GM19351 (cell line): Measurements from ENCODE around the gene PRKCH.

Source experiments
- ATAC-seq: cut with Tn5 transposase; IDR thresholded peaks from one replicate; pipeline ENCODE4 v1.9.1; 2021; ENCODE audit warnings: mild to moderate bottlenecking, moderate library complexity; ENCODE audit not compliant: unreplicated experiment

PRKCH gene

GRCh38 chr14:61418746-61419145 is 97.4 kb downstream of the PRKCH start:
- ATAC-seq: no peak

DNA sequence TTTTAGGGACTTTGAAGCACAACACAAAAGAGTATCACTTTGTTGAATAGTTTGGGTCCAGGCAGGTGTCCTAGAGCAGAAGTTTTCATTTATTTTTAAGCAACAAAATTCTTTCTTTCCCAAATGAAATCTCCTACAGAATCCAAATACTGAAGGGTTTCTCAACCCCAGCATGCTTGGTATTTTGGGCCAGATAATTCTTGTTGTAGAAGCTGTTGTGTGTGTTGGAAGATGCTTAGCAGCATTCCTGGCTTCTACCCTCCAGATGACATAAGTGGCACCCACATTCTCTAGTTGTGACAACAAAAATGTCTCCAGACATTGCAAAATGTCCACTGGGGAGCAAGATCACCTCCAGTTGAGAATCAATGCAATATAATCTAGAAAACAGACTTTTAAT is 97.8 kb downstream of the PRKCH start:
- no peak for ATAC-seq

DNA sequence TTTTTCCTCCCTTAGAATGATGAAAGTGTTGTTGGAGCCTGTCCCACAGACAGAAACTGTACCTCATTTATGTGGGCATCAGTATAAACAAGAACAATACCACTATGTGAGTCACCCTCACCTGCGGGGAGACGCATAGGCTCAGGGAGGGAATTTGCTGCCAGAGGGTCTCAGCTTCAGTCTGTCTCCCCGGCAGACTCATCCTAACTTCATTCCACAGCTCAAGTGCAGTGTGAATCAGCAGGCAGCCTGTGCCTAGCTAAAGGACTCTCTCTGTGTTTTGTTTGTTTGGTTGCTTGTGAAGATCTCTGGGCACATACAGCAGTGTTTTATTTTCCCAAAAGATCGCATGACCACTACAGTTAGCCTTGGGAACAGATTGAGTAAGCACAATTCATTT is 98.9 kb downstream of the PRKCH start:
- ATAC-seq: no peak

DNA sequence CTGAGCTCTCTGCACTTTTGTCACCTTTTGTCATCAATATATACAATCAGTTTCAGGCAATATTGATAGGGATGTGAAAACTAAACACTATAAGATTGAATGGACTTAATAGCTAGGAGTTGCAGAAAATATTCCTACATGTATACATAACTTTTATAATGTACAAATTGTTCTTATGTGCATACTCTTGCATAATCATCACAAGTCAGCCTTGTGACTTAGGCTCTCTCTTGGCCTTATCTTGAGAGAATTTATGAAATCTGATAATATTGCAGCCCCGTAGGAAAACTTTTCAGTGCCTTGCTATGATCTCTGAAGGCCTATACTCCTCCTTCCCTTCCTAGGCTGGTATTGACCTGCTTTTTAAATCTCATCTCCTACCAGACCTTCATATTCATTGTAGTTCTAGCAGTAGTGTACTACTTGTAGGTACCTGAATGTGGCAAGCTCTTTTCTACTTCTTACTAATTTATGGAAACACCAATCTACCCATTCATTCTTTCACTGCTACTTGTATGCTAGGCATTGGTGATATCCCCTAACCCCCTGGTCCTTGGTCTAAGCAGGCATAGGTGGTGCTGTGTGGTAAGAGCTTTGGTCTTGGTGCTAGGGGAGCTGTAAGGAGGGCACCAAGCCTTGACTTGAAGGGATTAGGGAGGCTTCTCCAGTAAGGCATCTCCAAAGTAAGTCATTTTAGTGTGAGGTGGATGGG is 100.0 kb downstream of the PRKCH start:
- no peak for ATAC-seq

GRCh38 chr14:61426048-61426447 is 104.7 kb downstream of the PRKCH start:
- no peak for ATAC-seq

GRCh38 chr14:61428261-61428660 is 106.9 kb downstream of the PRKCH start:
- no peak for ATAC-seq

- no peak for ATAC-seq
Measured at GRCh38 chr14:61429316-61429715, 107.9 kb downstream of the PRKCH start.

DNA sequence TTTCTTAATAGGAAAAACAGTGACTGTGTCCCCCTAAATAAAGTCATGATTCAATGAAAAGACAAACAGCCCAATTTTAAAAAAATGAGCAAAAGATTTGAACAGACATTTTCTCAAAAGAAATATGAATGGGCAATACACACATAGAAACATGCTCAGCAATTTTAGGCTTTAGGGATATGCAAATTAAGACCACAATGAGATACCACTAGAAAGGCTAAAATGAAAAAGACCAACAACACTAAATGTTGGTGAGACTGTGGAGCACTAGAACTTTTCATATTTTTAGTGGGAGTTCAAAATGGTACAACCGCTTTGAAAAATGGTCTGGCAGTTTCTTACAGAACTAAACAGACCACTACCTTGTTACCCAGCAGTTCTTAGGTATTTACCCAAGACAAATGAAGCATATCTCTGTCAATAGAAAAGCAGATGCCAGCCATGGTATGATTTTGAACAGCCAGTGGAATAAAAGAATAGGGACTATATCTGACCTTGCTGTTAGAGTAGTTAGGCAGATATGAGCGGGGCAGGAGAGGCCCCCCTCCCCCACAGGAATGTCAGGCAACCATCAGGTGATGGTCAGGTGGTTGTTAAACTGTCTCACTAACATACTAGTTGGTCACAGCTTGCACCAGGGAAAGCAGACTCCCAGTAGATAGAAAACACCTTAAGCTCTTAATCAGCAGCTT is 108.8 kb downstream of the PRKCH start:
- no peak for ATAC-seq

GRCh38 chr14:61433169-61433568 is 111.8 kb downstream of the PRKCH start:
- no peak for ATAC-seq

GRCh38 chr14:61433828-61434227 is 112.4 kb downstream of the PRKCH start:
- ATAC-seq: no peak

- no peak for ATAC-seq
Measured at GRCh38 chr14:61434311-61434710, 112.9 kb downstream of the PRKCH start.

GRCh38 chr14:61435563-61436337 is 114.4 kb downstream of the PRKCH start:
- ATAC-seq: no peak

DNA sequence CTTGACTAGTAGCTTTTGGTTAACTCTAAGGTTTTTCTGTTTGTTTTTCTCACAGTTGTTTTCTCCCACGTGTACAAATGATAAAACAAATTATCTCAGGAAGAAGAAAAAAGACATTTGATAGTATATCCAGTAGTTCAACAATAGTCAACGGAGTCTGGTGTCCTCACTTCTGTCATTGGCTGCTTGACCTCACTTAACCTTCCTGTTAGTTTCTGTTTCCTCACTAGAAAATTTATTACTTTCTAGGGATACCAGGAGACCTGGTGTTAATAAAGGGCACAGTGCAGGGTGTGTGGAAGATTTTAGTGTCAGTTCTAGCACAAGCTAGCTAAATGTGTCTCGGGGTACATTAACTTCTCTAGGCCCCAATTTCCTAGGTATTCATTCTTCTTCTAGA is 116.0 kb downstream of the PRKCH start:
- ATAC-seq: no peak

- ATAC-seq: no peak
Measured at GRCh38 chr14:61438036-61438435, 116.7 kb downstream of the PRKCH start.

DNA sequence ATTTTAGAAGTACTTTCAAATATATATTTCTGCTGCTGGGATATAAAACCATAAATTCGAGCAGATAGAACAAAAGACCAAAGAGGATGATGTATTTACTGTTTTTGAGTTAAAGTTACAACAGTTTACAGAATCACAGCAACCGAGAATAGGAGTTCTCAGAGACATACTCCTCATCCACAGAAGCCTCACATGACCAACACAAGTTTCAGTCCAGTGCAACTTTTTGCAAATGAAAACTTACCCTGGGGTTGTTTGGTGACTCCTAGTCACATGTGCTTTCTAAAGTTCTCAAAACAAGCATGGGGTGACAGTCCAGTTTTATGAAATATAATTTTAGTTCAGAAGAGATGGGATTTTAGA is 117.1 kb downstream of the PRKCH start:
- ATAC-seq: peak; percentile 64

DNA sequence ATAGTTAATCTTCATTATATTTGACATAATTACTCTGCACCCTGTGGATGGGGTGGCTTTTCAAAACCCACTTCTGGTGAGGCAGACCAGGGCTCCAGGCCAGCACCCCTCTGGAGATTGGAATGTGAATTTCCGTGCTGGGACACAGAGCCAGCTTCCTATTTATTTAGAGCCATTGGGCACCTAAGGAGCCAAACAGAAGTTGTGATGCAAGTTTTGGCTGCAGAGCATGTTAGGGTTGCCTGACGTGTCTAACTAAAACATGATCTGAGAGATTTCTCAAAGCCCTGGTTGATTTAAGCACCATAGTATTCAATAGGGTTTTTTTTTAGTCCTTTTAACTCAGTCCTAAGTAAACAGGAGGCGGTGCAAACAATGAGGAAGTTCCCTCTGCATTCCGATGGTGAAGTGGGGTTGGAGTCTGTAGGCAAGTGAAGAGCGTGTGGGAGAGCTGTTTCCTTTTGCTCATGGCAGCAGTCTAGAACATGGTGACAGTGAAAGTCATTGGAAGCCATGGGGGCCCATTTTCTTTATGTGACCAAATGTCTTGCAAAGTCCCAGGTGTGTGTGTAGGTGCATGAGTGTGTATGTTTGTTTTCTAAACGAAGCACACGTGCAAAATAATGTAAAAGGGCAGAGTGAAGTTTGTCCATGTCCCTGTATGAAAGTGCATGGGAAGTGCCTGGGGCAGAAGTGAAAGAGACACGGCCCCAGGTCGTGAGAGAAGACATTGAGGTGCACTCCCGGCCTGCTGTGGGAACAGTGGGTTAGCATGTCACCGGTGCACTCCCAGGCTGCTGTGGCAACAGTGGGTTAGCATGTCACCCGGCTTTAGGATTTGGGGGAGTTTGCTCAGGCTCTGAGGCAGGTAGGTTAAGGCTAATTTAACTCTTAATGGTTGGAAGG is 117.7 kb downstream of the PRKCH start:
- peak; percentile 61 for ATAC-seq

GRCh38 chr14:61439779-61440418 is 118.5 kb downstream of the PRKCH start:
- no peak for ATAC-seq

DNA sequence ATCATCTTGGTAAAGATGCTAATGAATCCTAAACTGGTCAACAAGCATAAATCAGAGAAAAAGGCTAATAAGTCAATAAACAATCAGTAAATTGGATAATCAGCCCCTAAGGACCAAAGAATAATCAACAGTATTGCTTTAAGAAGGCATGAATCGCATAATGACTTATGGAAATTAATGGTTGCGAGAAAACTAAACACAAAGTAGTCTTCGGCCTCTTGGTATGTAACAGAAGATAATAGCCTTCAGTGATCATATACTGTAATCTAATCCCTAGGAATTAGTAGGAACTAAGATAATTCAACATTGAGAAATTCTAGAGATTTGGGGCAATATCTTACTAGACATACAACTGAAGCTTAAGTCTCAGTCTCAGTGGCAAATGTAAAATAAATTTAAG is 122.1 kb downstream of the PRKCH start:
- no peak for ATAC-seq

GRCh38 chr14:61444215-61444768 is 122.9 kb downstream of the PRKCH start:
- ATAC-seq: peak; percentile 91

- ATAC-seq: no peak
Measured at GRCh38 chr14:61451491-61451890, 130.1 kb downstream of the PRKCH start.
